CD4-positive, alpha-beta T cell (primary cell): ENCODE measurements around the gene SDK2. TPM values are rescaled to one million over a fixed set of nuclear protein-coding genes. Genes with fewer than 3 reads are reported as not detected.

Experiments used
- ATAC-seq: fragments of 200-7000 bp; cut with Tn5 transposase; one replicate; pipeline ENCODE4 v1.10.0; 2022; ENCODE audit warnings: mild to moderate bottlenecking; ENCODE audit not compliant: poor library complexity
- CTCF ChIA-PET: fragments of 350-600 bp; sonication (Branson Sonifier 250); formaldehyde crosslinking; loops from one replicate; lab custom pipeline; 2021; ENCODE audit warnings: antibody characterized with exemption, inconsistent platforms; lab: Charles Lee
- POLR2A ChIA-PET: fragments of 350-600 bp; sonication (Branson Sonifier 250); formaldehyde crosslinking; loops from one replicate; lab custom pipeline; 2021; ENCODE audit warnings: antibody characterized with exemption, inconsistent platforms; lab: Charles Lee
- DNase-seq, 14 experiments: peaks; one replicate each; pipeline ENCODE4 v3.0.0-alpha.2; 2013 to 2020; ENCODE audit warnings: mixed read lengths in 2 of 14
- H3K27ac ChIP-seq, 2 donors: one replicate each; pipeline versions ENCODE4 v1.5.1 to v1.7.0; 2013; ENCODE audit warnings: low read length in 2 of 2, low read depth in 1 of 2, mild to moderate bottlenecking in 1 of 2
- H3K27me3 ChIP-seq, 2 experiments: 1 replicate in 1 of 2; 2 replicates in 1 of 2; pipeline versions ENCODE4 v1.6.1 to v1.7.0; 2013; ENCODE audit warnings: low read length in 2 of 2, control low read depth in 1 of 2, mild to moderate bottlenecking in 1 of 2, moderate library complexity in 1 of 2; ENCODE audit not compliant: insufficient read depth in 2 of 2, control insufficient read depth in 1 of 2
- H3K36me3 ChIP-seq: one replicate; pipeline ENCODE4 v1.6.1; 2013; ENCODE audit warnings: low read length, control low read depth; ENCODE audit not compliant: insufficient read depth
- H3K4me1 ChIP-seq: one replicate; pipeline ENCODE4 v1.6.1; 2013; ENCODE audit warnings: low read length, control low read depth; ENCODE audit not compliant: insufficient read depth
- H3K4me3 ChIP-seq: one replicate; pipeline ENCODE4 v1.5.1; 2013; ENCODE audit warnings: mild to moderate bottlenecking, low read length, moderate library complexity
- H3K9me3 ChIP-seq, 2 experiments: 1 replicate in 1 of 2; 2 replicates in 1 of 2; pipeline versions ENCODE4 v1.6.1 to v1.7.0; 2013; ENCODE audit warnings: low read length in 2 of 2, mild to moderate bottlenecking in 2 of 2, control low read depth in 1 of 2, moderate library complexity in 1 of 2; ENCODE audit not compliant: control insufficient read depth in 1 of 2, insufficient read depth in 1 of 2
- H3K27ac Mint-ChIP-seq: one replicate; pipeline ENCODE4 v1.8.0; 2020; ENCODE audit warnings: mixed read lengths
- H3K27me3 Mint-ChIP-seq: one replicate; pipeline ENCODE4 v1.8.0; 2021; ENCODE audit warnings: mixed read lengths
- H3K36me3 Mint-ChIP-seq: one replicate; pipeline ENCODE4 v1.8.0; 2021; ENCODE audit warnings: low read depth, mixed read lengths
- H3K4me1 Mint-ChIP-seq: one replicate; pipeline ENCODE4 v1.8.0; 2021; ENCODE audit warnings: low read depth, mixed read lengths
- H3K4me3 Mint-ChIP-seq: one replicate; pipeline ENCODE4 v1.8.0; 2020; ENCODE audit warnings: mild to moderate bottlenecking, mixed read lengths
- H3K9me3 Mint-ChIP-seq: one replicate; pipeline ENCODE4 v1.8.0; 2020; ENCODE audit warnings: mixed read lengths
- CTCF ChIP-seq: fragments of 200-600 bp; IDR thresholded peaks from one replicate; pipeline ENCODE4 v1.8.0; 2022; ENCODE audit warnings: antibody characterized with exemption, mild to moderate bottlenecking
- intact Hi-C, 2 experiments: fragments of 100-400 bp; cut with DNase I in 1 of 2; cut with micrococcal nuclease in 1 of 2; formaldehyde crosslinking; loops; one replicate each; pipeline versions ENCODE4 v1.15.1 to v1.9.0; 2023 to 2025; cut with DNase I, micrococcal nuclease
- total RNA-seq, 174 experiments: library from RNA in 2 of 174; stranded (reverse) in 2 of 174; gene quantifications; one replicate each; pipeline ENCODE4 v1.2.3 and lab custom pipeline; 2021 to 2026

Gene SDK2
- total RNA-seq, 2 experiments from 2014 or later = 8.1 to 8.2 TPM

- H3K9me3 Mint-ChIP-seq = peaks cover 5% of the 10 kb centered on the region
- peak in 7 of 14 experiments; percentile 13 to 58 (median 42) for DNase-seq
- POLR2A ChIA-PET = no interaction called here
- H3K27ac Mint-ChIP-seq = no peak overlapping the region
- no peak for ATAC-seq
- H3K27me3 Mint-ChIP-seq = no peaks in the 10 kb centered on the region
- Histone ChIP-seq H3K27ac (no peak overlapping the region), H3K4me3 (no peak overlapping the region), H3K27me3 (peaks cover 0 to 2% of the 10 kb centered on the region in 2 experiments), H3K9me3 (peaks cover 0 to 13% of the 10 kb centered on the region in 2 experiments), H3K4me1 (peaks cover 3% of the 10 kb centered on the region), H3K36me3 (no peaks in the 10 kb centered on the region)
- peak; percentile 23 for TF ChIP-seq CTCF
- H3K4me1 Mint-ChIP-seq = peaks cover 5% of the 10 kb centered on the region
- no peak overlapping the region for H3K4me3 Mint-ChIP-seq
- CTCF ChIA-PET = no interaction called here
- intact Hi-C loops = no loop called here
- no peaks in the 10 kb centered on the region for H3K36me3 Mint-ChIP-seq
Measured at GRCh38 chr17:73657473-73658116, 13.3 kb upstream of the SDK2 start.

- no peak for ATAC-seq
- H3K36me3 Mint-ChIP-seq = no peaks in the 10 kb centered on the region
- H3K27me3 ChIP-seq = peaks cover 0 to 2% of the 10 kb centered on the region in 2 experiments
- H3K36me3 ChIP-seq = no peaks in the 10 kb centered on the region
- H3K4me3 Mint-ChIP-seq = no peak overlapping the region
- no peak overlapping the region for H3K4me3 ChIP-seq
- no peaks in the 10 kb centered on the region for H3K27me3 Mint-ChIP-seq
- H3K9me3 Mint-ChIP-seq = peaks cover 5% of the 10 kb centered on the region
- intact Hi-C loops = no loop called here
- peaks cover 0 to 13% of the 10 kb centered on the region in 2 experiments for H3K9me3 ChIP-seq
- no peak for TF ChIP-seq CTCF
- ChIA-PET CTCF (no interaction called here), POLR2A (no interaction called here)
- no peak overlapping the region for H3K27ac Mint-ChIP-seq
- H3K4me1 Mint-ChIP-seq = peaks cover 5% of the 10 kb centered on the region
- DNase-seq = no peak
- H3K4me1 ChIP-seq = peaks cover 3% of the 10 kb centered on the region
- H3K27ac ChIP-seq = no peak overlapping the region
Measured at GRCh38 chr17:73654241-73654640, 10.0 kb upstream of the SDK2 start.

GRCh38 chr17:73653810-73654209 lies 9.6 kb upstream of the SDK2 start:
- no peak for ATAC-seq
- Mint-ChIP-seq H3K36me3 (no peaks in the 10 kb centered on the region), H3K27me3 (no peaks in the 10 kb centered on the region), H3K9me3 (peaks cover 5% of the 10 kb centered on the region), H3K4me1 (peaks cover 5% of the 10 kb centered on the region), H3K27ac (no peak overlapping the region), H3K4me3 (no peak overlapping the region)
- Histone ChIP-seq H3K27ac (no peak overlapping the region), H3K27me3 (peaks cover 0 to 2% of the 10 kb centered on the region in 2 experiments), H3K4me3 (no peak overlapping the region), H3K9me3 (peaks cover 0 to 13% of the 10 kb centered on the region in 2 experiments), H3K36me3 (no peaks in the 10 kb centered on the region), H3K4me1 (peaks cover 3% of the 10 kb centered on the region)
- ChIA-PET POLR2A (no interaction called here), CTCF (no interaction called here)
- TF ChIP-seq CTCF = no peak
- no peak for DNase-seq
- intact Hi-C loops = no loop called here
